HK-2 (cell line): ENCODE results near the gene MLANA.

ENCODE experiments used
- DNase-seq: peaks from one replicate; pipeline ENCODE4 v3.0.0-alpha.2; 2018; ENCODE audit not compliant: unreplicated experiment

The MLANA gene

DNA sequence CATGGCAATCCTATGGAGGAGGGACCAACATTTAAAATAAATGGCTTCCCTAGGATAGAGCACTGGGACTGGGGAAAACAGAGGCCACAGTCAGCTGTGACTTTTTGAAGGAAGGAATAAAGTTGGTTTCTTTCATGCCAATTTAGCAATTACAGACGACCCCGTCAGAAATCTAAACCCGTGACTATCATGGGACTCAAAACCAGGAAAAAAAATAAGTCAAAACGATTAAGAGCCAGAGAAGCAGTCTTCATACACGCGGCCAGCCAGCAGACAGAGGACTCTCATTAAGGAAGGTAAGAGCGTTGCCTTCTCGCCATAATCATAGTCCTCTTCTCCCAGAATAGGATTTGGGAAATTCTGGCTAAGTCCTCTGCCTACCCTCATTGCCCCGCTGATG lies at the start of gene MLANA:
Gene MLANA (plus strand): TSS at position 249 of the 400 bp plus-strand sequence. CDS start 1,586 bp downstream, outside the sequence.
- no peak for DNase-seq

DNA sequence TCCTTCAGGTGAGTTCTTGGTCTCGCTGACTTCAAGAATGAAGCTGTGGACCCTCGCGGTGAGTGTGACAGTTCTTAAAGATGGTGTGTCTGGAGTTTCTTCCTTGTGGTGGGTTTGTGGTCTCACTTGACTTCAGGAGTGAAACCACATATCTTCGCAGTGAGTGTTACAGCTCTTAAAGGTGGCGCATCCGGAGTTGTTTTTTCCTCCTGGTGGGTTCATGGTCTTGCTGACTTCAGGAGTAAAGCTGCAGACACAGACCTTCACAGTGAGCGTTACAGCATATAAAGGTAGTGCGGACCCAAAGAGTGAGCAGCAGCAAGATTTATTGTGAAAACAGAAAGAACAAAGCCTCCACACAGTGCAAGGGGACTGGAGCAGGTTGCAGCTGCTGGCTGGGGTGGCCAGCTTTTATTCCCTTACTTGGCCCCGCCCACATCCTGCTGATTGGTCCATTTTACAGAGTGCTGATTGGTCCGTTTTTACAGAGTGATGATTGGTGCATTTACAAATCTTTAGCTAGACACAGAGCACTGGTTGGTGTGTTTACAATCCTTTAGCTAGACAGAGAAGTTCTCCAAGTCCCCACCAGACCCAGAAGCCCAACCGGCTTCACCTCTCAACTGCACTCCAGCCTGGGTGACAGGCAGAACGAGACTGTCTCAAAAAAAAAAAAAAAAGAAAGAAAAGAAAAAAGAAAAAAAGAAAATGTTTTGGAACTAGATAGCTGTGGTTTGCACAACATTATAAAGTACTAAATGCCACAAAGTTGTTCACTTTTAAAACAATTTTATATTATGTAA lies 48.7 kb upstream of the MLANA start:
- DNase-seq, result no peak

- DNase-seq, result no peak
Measured at GRCh38 chr9:5842929-5843793, 47.5 kb upstream of the MLANA start.

DNA sequence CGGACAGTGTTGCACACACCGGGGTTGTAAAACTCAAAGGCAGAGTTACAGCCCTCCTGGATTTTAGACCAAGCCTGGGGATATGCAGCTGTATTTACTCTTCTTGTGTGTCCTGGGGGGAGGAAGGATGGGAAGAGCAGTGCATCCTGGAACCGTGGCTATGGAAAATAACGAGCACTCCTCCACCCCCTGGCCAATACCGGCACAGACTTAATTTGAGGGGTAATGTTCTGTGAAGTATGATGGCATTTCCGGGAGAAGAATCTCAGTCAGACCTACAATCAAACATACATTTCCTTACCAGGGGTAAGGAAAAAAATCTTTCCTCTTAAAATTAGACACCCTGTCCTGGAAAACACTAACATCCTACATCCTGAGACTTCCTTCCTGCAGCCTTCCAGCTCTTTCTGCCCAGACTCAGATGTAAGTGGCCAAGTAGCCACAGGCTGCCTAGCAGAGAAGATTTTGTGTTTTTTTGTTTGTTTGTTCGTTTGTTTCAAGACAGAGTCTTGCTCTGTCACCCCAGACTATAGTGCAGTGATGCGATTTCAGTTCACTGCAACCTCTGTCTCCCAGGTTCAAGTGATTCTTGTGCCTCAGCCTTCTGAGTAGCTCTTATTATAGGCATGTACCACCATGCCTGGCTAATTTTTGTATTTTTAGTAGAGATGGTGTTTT lies 46.8 kb upstream of the MLANA start:
- no peak for DNase-seq

DNA sequence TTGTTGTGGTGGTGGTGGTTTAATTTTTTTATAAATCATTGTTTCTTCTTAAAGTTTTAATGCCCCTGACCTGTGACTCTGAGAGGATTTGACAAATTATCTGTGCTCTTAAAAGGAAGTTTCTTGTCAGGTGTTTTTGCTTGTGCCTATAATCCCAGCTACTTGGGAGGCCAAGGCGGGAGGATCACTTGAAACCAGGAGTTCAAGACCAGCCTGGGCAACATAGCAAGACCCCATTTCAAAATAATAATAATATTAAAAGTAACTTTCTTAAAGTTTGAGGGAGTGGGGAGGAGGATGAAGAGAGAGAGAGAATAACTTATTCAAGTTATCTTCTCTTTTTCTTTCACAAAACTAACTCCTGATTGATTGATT lies 45.5 kb upstream of the MLANA start:
- no peak for DNase-seq

GRCh38 chr9:5846096-5846495 lies 44.6 kb upstream of the MLANA start:
- DNase-seq, result no peak

DNA sequence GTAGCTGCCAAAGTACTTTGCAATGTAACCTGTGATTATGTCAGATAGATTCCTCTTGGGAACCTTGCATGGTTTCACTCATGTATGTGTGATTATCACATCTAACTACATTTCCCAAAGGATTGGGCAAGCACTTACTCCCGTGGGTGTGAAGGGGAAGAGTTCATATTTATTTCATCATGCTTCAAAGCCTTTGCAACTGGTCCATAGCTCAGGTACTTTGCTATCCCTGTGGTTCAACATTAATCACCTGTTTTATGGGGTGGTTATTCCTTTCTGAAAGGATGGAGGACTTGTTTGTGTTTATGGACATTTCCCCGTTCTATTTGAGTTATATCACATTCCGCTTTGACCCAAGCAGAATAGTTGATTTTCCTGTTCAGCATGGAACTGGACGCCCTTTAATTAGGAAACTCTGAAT lies 44.2 kb upstream of the MLANA start:
- DNase-seq, result no peak

DNA sequence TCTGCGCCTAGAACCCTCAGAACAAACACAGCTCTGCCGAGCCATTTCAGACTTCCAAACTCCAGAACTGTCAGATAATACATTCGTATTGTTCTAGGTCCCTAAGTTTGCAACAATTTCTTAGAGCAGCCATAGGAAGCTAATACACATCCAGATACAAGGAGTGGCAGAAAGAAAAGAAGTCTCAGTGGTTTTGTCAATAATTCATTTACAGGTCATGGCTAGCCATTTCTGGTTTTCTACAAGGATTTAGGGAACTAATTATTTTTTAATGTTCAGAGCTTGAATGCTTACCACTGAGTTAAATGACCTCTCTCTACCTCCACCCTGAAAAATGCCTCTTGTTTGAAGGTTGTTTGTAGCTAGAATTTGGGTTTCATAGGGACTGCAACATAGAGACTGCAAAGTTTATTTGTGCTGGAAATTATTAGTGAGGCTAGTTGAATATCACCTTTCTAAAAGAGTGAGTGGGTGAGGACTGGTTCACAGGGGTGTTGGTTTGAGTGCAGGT lies 42.3 kb upstream of the MLANA start:
- DNase-seq, result no peak

- DNase-seq, result no peak
Measured at GRCh38 chr9:5850724-5851122, 40.0 kb upstream of the MLANA start.

DNA sequence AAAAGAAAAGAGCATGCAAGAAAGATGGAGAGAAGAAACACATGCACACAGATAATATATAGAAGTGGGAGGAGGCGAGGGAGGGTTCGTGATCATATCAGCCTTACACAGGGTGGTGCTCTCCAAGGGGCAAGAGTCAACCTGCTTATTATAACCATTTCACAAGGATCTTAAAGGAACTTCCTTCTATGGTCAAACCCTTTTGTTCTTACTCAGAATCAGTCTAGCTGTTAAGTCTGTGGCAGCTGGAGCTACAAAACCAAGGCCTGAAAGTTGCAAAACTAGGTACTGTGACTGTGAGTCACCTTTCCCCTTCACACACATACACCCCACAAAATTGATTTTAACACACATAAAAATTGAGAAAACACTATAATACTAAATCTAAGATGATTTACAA lies 39.2 kb upstream of the MLANA start:
- no peak for DNase-seq

DNA sequence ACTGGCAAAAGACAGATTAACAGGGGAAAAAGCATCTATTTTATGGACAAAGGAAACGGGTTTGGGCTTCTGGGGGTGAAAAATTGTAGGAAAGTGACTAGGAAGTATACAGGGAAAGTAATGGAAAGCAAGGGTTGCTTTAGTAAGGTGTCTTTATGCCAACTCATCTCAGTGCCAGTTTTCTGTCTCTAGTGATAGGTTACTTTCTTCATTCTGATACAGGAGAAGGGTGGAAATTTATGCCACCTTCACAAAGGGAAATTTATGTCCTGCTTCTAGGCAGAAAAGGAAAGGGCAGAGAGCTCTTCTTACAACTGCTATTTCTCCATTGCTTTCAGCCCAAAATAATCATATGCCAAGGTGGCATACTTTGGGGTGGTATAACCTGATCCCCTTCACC lies 37.7 kb upstream of the MLANA start:
- no peak for DNase-seq

DNA sequence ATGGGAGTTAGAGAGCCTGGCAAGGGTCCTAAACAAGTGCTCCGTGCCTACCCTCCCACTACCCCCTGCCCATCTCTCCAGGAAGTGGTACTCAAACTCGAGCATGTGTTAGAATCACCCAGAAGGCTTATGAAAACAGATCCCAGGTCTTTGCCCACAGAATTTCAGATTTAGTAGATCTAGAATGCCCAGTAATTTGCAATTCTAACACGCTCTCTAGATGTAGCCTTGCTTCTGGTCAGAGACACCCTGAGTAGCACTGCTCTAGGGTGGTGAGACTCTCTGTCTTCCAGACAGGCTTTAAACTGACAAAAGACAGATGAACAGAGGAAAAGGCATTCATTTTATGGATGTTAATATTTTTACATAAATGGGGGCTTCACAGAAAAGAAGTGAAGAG lies 37.1 kb upstream of the MLANA start:
- no peak for DNase-seq

DNA sequence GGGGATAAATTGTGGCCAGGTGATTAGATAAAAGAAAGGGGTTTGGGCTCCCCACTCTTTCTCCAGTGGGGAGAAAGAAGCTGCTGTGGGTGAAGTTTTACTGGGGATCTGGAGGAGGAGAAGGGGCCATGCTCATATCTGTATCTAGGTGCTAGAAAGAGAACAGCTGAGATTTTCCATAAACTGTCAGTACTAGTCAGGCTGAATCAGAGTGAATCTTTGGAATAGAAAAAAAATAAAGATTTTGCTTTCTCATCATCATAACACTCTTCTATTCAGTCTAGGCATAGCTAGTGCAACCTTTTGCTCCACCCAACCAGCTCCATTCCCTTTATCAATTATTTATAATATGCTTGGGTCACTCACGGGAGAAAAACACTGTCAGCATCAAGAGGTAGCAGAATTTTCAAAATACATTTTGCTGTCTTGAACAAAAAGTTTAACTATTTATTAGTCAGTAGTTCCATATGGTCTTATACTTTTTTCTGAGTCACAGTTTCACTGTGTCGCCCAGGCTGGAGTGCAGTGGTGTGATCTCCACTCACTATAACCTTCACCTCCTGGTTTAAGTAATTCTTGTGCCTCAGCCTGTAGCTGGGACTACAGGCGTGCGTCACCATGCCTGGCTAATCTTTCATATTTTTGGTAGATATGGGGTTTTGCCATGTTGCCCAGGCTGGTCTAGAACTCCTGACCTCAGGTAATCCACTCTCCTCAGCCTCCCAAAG lies 36.5 kb upstream of the MLANA start:
- no peak for DNase-seq

GRCh38 chr9:5857928-5858327 lies 32.8 kb upstream of the MLANA start:
- DNase-seq, result no peak

GRCh38 chr9:5858833-5859232 lies 31.9 kb upstream of the MLANA start:
- DNase-seq, result no peak

- no peak for DNase-seq
Measured at GRCh38 chr9:5863092-5863746, 27.5 kb upstream of the MLANA start.

GRCh38 chr9:5864446-5864845 lies 26.2 kb upstream of the MLANA start:
- DNase-seq, result no peak

- DNase-seq, result no peak
Measured at GRCh38 chr9:5866272-5866671, 24.4 kb upstream of the MLANA start.

GRCh38 chr9:5866685-5867084 lies 24.0 kb upstream of the MLANA start:
- DNase-seq, result no peak

DNA sequence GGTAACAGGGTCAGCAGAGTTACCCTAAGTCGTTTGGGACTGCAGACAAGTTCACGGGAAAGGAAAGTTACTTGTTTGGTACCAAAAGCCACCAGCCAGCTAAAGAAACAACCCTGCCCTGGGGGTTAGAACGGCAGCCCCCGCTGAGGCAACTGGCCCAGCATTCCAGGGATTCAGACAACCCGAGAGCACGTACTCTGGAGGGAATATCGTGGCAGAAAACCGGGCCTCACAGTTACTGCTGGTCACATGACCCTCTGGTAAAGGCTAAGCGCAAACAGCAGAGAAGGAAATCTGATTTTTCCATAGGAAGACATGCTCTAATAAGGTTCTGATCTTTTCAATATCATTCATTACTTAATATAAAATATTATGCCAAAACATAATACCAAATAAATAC lies 22.5 kb upstream of the MLANA start:
- DNase-seq, result no peak
